ENCODE measurements around the gene CCDC137. TPM values are rescaled to one million over a fixed set of nuclear protein-coding genes. Genes with fewer than 3 reads are reported as not detected.
A peak's percentile ranks its signal among the peaks of the same experiment; 100 is the strongest.

CCDC137 gene
- total and polyA plus RNA-seq, 2 donors (not counting 3 experiments of a cell fraction or from before 2014, with no cell fraction given), result 12.9 to 32.2 TPM

DNA sequence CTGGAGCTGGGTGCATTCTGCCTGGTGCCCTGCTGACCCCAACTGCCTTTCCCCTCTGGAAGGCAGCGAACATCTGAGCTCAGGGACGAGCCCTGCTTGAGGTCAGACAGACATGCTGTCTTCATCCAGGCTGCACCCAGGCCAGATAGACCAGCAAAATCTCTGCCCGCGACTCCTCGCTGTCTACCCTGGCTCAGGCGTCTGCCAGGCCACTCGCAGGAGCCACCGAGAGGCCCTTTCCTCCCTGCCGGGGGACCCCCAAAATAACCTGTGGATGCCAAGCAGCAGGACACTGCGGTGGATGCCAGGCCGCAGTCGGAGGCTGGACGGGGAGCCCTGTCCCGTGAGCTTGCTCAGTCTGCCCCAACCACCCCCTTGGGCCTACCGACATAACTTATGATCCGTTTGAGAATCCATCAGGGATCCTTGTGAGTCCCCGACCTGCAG lies 42.2 kb downstream of the CCDC137 start:
- peaks cover 25% of the 10 kb centered on the region for H3K4me1 ChIP-seq (ENCODE audit: control insufficient read depth, extremely low read depth, insufficient read depth, low read length)
- TF ChIP-seq POLR2A (IDR thresholded peaks at IDR 0.05; ENCODE audit: low read depth, low read length) (peak; percentile 16), GATA2 (IDR thresholded peaks at IDR 0.05; ENCODE audit: insufficient read depth, insufficient read length, low read depth, low read length) (no peak)
- no peaks in the 10 kb centered on the region for H3K27me3 ChIP-seq (ENCODE audit: control insufficient read depth in 2 of 2, insufficient read depth in 2 of 2, low read length in 2 of 2)
- H3K79me2 ChIP-seq (ENCODE audit: control insufficient read depth, insufficient read depth, low read length), result peaks cover 10% of the 10 kb centered on the region
- H3K4me3 ChIP-seq (replicated peaks in 1 of 3; ENCODE audit: insufficient read depth in 1 of 3, low read depth in 1 of 3, low read length in 3 of 3), result no peak overlapping the region
- no peaks in the 10 kb centered on the region for H3K9me3 ChIP-seq (replicated peaks; ENCODE audit: control insufficient read depth, insufficient read depth, low read length)
- POLR2A ChIA-PET, result no interaction called here
- H3K36me3 ChIP-seq (ENCODE audit: control insufficient read depth in 2 of 2, extremely low read depth in 1 of 2, insufficient read depth in 2 of 2, low read length in 2 of 2), result peaks cover 3 to 15% of the 10 kb centered on the region in 2 experiments
- no peaks in the 10 kb centered on the region for H4K20me1 ChIP-seq (replicated peaks; ENCODE audit: control insufficient read depth, extremely low read depth, insufficient read depth, low read length)
- DNase-seq (ENCODE audit: low read depth, low spot score), result no peak
- CTCF ChIA-PET, result no interaction called here
- intact Hi-C loops (cut with micrococcal nuclease), result no loop called here
- H2AFZ ChIP-seq (ENCODE audit: low read depth, low read length), result no peak overlapping the region
- no peak for FAIRE-seq
- BruUV-seq (replicated peaks), result no TSS peak
- dilution Hi-C loops (cut with MboI; ENCODE audit: extremely low pct_ligation_motif_present, low sequenced_read_pairs), result no loop called here
- H3K4me2 ChIP-seq (ENCODE audit: insufficient read depth, low read length), result no peak overlapping the region
- no peaks in the 10 kb centered on the region for H3K9me1 ChIP-seq (replicated peaks; ENCODE audit: control insufficient read depth, extremely low read depth, insufficient read depth, low read length)
- H3K27ac ChIP-seq (ENCODE audit: insufficient read depth, low read depth, low read length), result no peak overlapping the region
- no peak overlapping the region for H3K9ac ChIP-seq (replicated peaks; ENCODE audit: extremely low read depth, insufficient read depth, low read length)

DNA sequence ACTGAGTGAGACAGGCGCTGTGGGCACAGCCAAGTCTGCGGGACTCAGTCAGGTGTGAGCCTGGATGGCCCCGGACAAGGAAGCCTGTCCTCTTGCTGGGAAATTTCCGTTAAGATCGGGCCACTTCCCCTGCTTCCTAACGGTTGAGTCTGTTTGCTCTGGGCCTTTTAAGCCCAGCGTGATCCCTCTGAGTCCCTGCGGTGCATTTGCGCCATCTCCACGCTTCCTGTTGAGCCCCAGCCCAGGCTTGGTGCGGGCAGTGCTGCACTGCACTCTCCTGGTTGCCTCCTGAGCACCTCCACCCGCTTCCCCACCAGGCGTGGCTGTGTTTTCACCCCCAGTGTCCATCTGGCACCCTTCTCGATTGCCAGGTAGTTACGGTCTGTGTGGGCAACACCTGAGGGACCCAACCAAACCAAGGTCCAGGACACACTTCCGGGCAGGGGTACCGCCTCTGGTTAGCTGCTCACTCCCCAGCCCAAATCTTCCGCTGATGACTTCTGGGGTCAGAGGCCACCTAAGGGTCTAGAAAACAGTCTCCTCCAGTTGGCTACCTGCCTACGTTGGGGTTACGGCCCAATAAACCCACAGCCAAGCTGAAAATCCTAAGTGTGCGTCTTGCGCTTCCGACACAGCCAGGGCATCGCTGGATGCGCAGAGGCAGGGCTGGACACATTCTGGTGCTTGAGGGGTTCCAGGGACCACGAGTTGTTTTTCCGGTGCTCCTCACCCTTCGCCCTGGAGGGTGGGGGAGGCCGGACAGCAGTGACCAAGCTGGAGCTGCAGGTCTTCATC lies 44.2 kb downstream of the CCDC137 start:
- no peak overlapping the region for H3K4me3 ChIP-seq (replicated peaks in 1 of 3; ENCODE audit: insufficient read depth in 1 of 3, low read depth in 1 of 3, low read length in 3 of 3)
- H3K27me3 ChIP-seq (ENCODE audit: control insufficient read depth in 2 of 2, insufficient read depth in 2 of 2, low read length in 2 of 2), result no peaks in the 10 kb centered on the region
- no peak overlapping the region for H2AFZ ChIP-seq (ENCODE audit: low read depth, low read length)
- no TSS peak for BruUV-seq (replicated peaks)
- CTCF ChIA-PET, result no interaction called here
- no peak for TF ChIP-seq POLR2AphosphoS5 (IDR thresholded peaks at IDR 0.05; ENCODE audit: insufficient read depth, low read depth, low read length)
- TF ChIP-seq, protein P1, sequence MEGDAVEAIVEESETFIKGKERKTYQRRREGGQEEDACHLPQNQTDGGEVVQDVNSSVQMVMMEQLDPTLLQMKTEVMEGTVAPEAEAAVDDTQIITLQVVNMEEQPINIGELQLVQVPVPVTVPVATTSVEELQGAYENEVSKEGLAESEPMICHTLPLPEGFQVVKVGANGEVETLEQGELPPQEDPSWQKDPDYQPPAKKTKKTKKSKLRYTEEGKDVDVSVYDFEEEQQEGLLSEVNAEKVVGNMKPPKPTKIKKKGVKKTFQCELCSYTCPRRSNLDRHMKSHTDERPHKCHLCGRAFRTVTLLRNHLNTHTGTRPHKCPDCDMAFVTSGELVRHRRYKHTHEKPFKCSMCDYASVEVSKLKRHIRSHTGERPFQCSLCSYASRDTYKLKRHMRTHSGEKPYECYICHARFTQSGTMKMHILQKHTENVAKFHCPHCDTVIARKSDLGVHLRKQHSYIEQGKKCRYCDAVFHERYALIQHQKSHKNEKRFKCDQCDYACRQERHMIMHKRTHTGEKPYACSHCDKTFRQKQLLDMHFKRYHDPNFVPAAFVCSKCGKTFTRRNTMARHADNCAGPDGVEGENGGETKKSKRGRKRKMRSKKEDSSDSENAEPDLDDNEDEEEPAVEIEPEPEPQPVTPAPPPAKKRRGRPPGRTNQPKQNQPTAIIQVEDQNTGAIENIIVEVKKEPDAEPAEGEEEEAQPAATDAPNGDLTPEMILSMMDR (IDR thresholded peaks at IDR 0.05; ENCODE audit: extremely low read depth in 1 of 2, insufficient read depth in 1 of 2, low read depth in 1 of 2, low read length in 2 of 2), result no peak
- no peak for TF ChIP-seq FOS (IDR thresholded peaks at IDR 0.05; ENCODE audit: borderline replicate concordance, insufficient read depth, low read length)
- TF ChIP-seq, protein P2, sequence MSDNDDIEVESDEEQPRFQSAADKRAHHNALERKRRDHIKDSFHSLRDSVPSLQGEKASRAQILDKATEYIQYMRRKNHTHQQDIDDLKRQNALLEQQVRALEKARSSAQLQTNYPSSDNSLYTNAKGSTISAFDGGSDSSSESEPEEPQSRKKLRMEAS (IDR thresholded peaks at IDR 0.05; ENCODE audit: insufficient read depth, insufficient read length), result no peak
- TF ChIP-seq MYC (IDR thresholded peaks at IDR 0.05; ENCODE audit: low read depth, low read length), result no peak
- no peak for TF ChIP-seq EZH2 (IDR thresholded peaks at IDR 0.05; ENCODE audit: borderline replicate concordance, low read depth, low read length, severe bottlenecking)
- TF ChIP-seq GATA2 (IDR thresholded peaks at IDR 0.05; ENCODE audit: insufficient read depth, insufficient read length, low read depth, low read length), result no peak
- TF ChIP-seq POLR2A (IDR thresholded peaks at IDR 0.05; ENCODE audit: low read depth, low read length), result no peak
- no peak for TF ChIP-seq JUN (IDR thresholded peaks at IDR 0.05; ENCODE audit: borderline replicate concordance, insufficient read depth, insufficient read length, low read depth)
- no peak overlapping the region for H3K9ac ChIP-seq (replicated peaks; ENCODE audit: extremely low read depth, insufficient read depth, low read length)
- H3K9me1 ChIP-seq (replicated peaks; ENCODE audit: control insufficient read depth, extremely low read depth, insufficient read depth, low read length), result no peaks in the 10 kb centered on the region
- H3K4me1 ChIP-seq (ENCODE audit: control insufficient read depth, extremely low read depth, insufficient read depth, low read length), result peaks cover 18% of the 10 kb centered on the region
- dilution Hi-C loops (cut with MboI; ENCODE audit: extremely low pct_ligation_motif_present, low sequenced_read_pairs) (no loop called here), intact Hi-C loops (cut with micrococcal nuclease) (loop anchor here (1.0 kb wide), 1 partner anchor 27 kb away; the partner anchor contains the start of gene ARL16)
- FAIRE-seq (no peak), DNase-seq (ENCODE audit: low read depth, low spot score) (no peak)
- H4K20me1 ChIP-seq (replicated peaks; ENCODE audit: control insufficient read depth, extremely low read depth, insufficient read depth, low read length), result no peaks in the 10 kb centered on the region
- no peak overlapping the region for H3K4me2 ChIP-seq (ENCODE audit: insufficient read depth, low read length)
- no peaks in the 10 kb centered on the region for H3K79me2 ChIP-seq (ENCODE audit: control insufficient read depth, insufficient read depth, low read length)
- no peaks in the 10 kb centered on the region for H3K9me3 ChIP-seq (replicated peaks; ENCODE audit: control insufficient read depth, insufficient read depth, low read length)
- no peak overlapping the region for H3K27ac ChIP-seq (ENCODE audit: insufficient read depth, low read depth, low read length)
- H3K36me3 ChIP-seq (ENCODE audit: control insufficient read depth in 2 of 2, extremely low read depth in 1 of 2, insufficient read depth in 2 of 2, low read length in 2 of 2), result peaks cover 3 to 10% of the 10 kb centered on the region in 2 experiments
- POLR2A ChIA-PET, result no interaction called here
